GM18909 (cell line): Measurements from ENCODE around the gene SREK1.
A peak's percentile ranks its signal among the peaks of the same experiment; 100 is the strongest.
"Not testable (repeated sequence)": the region's sequence is repeated elsewhere in the genome, so short reads cannot be mapped to it uniquely, and the experiment has no call there.

ENCODE experiments used
- ATAC-seq: cut with Tn5 transposase; IDR thresholded peaks from one replicate; pipeline ENCODE4 v1.9.1; 2021; ENCODE audit warnings: mild to moderate bottlenecking; ENCODE audit not compliant: unreplicated experiment, poor library complexity

SREK1 gene, protein sequence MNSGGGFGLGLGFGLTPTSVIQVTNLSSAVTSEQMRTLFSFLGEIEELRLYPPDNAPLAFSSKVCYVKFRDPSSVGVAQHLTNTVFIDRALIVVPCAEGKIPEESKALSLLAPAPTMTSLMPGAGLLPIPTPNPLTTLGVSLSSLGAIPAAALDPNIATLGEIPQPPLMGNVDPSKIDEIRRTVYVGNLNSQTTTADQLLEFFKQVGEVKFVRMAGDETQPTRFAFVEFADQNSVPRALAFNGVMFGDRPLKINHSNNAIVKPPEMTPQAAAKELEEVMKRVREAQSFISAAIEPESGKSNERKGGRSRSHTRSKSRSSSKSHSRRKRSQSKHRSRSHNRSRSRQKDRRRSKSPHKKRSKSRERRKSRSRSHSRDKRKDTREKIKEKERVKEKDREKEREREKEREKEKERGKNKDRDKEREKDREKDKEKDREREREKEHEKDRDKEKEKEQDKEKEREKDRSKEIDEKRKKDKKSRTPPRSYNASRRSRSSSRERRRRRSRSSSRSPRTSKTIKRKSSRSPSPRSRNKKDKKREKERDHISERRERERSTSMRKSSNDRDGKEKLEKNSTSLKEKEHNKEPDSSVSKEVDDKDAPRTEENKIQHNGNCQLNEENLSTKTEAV

DNA sequence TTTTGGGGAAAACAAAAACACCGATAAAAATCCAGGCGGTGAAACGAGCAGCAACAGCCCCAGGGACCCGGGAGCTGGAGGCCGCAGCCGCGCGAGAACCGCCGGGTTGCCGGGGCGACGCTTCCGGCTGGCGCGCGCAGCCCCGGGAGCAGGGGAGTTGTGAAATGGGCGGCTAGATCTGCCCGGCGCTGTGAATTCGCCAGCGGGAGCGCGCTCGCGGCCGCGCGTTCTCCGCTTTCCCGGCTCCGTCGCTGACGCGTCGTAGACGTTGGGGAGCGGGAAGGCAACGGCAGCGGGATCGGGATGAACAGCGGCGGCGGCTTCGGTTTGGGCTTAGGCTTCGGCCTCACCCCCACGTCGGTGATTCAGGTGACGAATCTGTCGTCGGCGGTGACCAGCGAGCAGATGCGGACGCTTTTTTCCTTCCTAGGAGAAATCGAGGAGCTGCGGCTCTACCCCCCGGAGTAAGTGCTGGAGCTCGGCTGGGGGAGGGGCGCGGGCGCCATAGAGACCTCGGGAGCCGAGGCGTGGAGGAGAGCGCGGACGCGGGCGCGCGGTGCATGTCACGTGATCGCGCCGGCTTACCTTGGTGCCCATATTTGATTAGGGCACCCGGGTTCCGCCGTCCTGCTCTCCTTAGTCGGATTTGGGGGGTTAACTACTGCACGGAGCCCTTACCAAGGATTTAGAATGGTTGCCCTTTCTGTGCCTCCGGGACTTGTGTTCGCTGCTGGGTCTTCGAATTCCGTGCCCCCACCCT lies at the start of gene SREK1:
Gene SREK1, plus strand, starts transcription at position 227 of the 760 bp plus-strand sequence. Its CDS starts 77 bp downstream, at position 304.
- ATAC-seq: peak; percentile 90

DNA sequence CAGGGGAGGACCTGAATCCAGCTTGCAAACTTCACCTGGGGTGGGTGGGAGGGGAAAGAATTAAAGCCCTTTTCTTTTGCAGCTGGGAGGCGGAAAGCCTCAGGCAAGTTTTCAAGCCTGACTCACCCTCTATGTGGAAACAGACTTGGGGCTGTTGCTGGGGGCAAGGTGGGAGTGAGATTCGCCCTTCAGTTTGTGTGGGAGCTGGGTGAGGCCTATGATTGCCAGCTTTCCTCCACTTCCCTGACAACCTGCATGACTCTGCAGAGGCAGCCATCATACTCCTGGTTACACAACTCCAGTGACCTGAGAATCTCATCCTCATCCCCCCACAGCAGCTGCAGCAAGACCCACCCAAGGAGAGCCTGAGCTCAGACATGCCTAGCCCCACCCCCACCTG lies 43.2 kb upstream of the SREK1 start:
- no peak for ATAC-seq

DNA sequence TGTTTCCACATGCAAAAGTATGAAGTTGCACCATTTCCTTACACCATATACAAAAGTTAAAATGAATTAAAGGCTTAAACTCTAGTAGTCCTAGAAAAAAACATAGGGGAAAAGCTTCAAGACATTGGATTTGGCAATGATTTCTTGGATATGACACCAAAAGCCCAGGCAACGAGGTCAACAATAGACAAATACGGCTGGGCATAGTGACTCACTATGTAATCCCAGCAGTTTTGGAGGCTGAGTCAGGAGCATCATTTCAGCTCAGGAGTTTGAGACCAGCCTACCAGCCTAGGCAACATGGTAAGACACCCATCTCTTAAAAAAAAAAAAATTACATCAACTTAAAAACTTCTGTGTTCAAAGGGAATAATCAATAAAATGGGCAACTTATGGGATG lies 30.9 kb upstream of the SREK1 start:
- ATAC-seq: no peak

DNA sequence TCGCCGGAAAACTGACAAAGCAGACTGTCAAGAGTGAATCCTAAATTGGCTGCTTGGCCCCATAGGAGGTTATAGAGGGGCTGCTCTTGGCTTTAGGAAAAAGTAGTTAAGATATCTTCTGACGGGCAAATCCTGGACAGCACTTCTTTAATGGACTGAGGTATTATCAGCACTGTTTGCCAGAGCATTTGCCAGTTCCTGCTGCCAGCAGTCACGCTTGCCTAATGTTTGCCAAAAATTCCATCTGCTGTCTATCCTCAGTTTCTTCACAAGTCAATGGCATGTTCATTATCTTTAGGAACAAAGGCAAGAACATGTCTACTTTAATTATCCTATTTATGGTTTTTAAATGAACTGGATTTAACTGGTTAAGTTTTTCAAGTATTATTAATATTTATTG lies 25.8 kb upstream of the SREK1 start:
- ATAC-seq: no peak

DNA sequence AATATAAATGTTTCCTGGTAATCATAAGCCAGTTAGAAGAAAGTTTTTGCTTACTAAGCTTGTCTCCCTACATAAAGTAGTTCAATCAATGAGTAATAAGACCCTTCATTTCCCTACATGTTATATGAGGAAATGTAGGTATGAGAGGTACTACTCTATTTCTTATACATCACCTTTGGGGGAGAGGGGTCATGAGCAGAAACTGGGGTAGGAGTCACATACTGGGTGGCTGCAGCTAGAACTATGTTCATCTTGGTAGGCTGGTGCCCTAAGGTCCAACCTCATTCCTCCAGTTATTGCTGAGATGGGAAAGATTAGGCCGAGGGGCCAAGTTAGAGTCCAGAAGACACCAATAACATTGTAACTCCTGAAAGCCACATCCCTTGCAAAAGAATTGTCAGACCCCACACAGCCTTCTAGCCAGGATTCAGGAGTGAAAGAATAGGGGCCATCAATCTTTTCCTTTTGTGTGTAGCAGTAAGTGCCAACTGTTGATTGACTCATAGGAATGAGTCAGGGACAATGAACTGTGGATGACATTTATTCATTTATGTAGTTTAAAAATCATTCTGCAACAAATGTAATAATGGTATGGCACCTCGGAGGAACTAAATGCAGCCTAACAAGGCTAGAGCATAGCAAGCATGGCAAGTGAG lies 21.6 kb upstream of the SREK1 start:
- ATAC-seq: no peak

DNA sequence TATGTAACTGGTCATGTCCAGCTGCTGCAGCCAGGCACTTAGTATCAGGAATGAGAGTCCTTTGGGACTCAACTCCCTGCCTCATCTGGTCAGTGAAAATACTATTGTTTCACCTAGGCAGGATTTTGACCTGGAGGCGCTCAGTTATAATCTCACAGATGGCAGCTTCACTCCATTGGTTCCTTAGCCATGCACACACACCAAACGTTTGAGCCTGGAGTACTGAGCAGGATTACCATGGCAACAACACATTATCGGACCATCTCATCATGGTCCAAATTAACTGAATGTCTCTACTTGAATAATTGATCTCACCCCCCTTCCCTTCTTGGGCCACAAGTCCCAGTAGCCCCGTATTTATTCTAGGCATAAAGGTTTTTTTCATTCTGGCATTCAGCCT lies 15.0 kb upstream of the SREK1 start:
- ATAC-seq: no peak

DNA sequence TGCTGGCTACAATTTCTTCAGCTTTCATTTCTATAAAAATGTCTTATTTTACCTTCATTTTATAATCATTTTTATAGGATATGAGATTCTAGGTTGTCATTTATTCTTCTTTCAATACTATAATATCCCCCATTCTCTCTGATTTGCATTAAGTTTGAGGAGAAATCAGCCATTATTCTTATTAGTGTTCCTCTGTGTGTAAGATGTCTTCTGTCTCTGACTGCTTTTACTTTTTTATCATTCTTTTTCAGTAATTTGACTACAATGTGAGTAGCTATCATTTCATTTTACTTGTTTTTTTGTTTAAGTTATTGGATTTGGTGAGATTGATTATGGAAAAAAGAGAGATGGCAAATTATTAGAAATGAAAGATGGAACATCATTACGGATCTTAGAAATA lies 13.6 kb upstream of the SREK1 start:
- ATAC-seq: no peak

DNA sequence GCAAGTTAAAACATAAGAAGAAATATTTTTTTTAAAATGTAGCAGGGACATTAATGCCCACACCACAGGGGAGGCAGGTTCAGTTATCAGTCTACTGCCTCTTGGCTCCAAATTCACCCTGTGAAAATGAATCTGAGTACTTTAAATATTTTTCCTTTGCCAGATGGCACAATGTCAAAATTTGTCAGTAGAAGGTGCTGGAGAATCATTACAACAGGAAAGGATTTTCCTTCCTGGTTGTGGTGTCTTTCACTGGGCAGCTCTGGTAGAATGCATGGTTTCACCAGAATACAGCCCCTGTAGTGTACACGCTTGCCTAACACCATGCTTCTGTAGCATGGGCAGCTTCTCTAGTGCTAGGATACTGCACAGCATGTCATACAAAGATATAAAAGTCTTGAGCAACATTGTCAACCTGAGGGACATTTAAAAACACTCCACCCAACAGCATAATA lies 9.7 kb upstream of the SREK1 start:
- no peak for ATAC-seq

DNA sequence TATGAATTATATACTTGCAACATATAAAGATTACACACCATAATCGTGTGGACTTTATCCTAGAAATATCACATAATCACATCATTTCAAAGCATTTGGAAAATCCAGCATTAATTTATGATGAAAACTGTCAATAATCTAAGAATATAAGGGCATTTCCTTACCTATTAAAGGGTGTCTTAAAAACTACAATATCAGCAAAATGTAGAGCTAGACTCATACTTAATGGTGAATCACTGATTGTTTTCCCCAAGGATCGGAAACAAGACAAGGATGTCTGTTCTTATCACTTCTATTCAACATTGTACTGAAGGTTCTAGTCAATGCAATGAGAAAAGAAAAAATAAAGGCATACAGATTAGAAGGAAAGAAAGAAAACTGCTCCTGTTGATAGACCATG lies 8.0 kb upstream of the SREK1 start:
- ATAC-seq: no peak

DNA sequence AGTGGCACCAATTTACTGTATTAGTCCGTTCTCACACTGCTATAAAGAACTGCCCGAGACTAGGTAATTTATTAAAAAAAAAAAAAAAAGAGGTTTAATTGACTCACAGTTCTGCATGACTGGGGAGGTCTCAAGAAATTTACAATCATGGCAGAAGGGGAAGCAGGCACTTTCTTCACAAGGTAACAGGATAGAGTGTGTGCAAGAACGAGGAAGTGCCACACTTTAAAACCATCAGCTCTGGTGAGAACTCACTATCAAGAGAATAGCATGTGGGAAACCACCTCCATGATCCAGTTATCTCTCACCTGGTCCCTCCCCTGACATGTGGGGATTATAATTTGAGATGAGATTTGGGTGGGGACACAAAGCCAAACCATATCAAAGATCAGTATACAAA lies 7.2 kb upstream of the SREK1 start:
- not testable (repeated sequence) for ATAC-seq

DNA sequence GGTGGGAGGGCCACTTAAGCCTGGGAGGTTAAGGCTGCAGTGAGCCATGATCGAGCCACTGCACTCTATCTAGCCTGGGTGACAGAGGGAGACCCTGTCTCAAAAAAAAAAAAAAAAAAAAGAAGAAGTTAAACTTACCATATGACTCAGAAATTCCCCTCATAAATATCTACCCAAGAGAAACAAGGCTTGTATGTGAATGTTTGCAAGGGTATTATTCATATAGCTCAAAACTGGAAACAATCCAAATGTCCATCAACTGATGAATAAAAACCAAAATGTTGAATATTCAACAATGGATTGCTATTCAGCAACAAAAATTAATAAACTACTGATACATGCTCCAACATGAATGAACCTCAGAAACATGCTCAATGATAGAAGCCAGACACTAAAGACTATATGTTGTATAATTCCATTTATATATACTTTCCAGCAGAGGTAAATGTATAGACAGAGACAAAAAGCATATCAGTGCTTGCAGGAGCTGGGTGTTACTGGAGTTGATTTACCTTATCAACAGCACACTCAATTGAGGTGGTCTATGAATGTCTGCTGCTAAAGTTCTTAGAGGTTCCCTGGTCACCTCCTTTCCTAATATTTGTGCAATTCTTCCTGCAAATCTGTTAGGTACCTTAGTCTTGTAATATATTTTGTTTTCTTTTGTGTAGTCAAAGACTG lies 5.3 kb upstream of the SREK1 start:
- peak; percentile 38 for ATAC-seq

DNA sequence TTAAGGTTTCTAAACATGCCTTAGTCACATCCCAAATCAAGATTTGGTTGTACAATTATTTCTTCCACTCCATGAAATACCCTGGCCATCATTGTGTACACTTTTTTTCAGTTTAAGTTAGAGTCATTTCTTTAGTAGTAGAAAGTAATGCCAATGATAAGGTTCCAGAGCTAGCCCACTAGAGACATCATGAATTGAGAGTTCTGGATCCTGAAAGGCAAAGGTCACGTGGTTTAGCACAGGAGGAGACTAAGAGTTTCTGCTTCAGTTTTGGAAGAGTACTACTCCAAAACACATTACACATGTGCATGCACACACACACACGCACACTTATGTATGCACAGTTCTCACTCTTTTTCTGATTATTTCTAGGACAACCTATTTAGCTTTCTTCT lies 4.8 kb upstream of the SREK1 start:
- ATAC-seq: no peak

DNA sequence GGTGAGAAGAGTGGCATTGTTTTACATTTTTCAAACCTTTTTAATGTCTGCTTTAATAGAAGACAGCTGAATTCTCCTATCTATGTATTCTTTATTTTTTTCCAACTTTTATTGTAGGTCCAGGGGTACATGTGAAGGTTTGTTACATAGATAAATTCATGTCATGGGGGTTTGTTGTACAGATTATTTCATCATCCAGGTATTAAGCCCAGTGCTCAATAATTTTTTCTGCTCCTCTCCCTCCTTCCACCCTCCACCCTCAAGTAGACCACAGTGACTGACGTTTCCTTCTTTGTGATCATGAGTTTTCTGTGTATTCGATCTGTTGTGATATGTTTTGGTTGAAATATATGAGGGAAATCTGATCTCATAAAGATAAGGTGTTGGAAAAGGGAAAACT lies 1.7 kb upstream of the SREK1 start:
- ATAC-seq: no peak

DNA sequence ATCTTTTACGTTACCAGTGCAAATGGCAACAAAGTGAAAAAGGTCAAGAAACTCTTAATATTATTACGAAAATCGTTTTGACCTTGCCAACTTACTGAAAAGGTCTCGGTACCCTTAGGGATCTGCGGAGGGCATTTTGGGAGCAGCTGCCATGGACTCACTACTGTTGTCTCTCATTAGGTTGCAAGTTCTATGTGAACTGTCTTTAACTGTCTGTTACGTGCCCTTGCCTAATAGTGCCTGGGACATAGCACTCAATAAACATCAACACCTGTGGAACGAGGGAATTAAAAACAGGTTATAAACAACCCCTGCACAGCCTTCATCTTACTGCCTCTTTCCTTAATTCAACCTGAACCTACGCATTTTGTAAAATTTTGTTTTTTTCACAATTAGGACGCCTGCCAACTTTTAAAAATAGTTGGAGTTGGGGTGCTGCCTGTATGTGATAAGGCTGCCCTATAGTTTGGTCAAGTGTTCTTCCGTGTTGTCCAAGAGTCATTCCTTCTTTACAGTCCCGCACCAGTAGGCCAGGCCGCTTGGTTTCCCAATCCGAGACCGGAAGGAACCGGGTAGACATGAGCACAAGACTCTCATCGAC lies 527 bp upstream of the SREK1 start:
- peak; percentile 32 for ATAC-seq

DNA sequence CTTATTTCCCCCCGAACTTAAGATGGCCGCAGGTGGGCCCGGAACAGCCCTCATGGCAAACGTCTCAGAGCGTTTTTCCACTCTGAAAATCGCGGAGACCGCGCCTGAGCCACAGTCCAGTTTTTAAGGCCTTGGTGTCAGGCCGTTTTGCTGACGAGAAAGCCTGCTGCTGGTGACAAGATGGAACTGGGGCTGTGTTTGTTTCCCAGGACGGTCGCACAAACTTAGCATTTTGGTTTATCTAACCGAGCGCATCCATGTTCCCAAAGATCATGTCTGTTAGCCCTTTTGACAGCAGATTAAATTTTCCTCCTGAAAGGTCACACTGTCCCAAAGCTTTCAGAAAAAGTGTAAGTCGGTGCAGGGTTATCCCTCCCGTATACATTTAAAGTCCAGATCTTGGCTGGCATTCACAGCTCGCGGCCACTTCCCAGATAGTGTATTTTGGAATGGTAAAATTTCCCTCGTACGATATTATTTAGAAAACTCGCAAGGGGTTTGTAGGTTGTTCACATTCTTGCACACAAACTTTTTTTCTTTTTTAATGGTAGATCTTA lies 812 bp downstream of the SREK1 start:
- peak; percentile 56 for ATAC-seq

DNA sequence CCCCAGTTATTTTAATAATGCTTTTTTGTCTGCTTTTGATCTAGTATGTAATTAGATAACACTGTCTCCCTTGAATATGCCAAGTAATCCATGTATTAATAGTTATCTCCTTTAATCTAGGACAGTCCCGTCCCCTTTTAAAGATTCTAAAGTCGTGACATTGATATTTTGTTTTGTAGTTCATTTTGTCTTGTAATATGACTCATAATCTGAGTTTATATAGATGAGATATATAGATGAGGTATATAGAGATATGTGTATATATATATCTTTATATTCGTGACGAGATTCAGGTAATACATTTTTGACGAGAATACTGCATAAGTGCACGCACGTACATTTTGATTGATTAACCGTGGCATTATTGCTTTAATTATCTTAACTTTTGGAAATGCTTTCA lies 1.6 kb downstream of the SREK1 start:
- ATAC-seq: no peak

DNA sequence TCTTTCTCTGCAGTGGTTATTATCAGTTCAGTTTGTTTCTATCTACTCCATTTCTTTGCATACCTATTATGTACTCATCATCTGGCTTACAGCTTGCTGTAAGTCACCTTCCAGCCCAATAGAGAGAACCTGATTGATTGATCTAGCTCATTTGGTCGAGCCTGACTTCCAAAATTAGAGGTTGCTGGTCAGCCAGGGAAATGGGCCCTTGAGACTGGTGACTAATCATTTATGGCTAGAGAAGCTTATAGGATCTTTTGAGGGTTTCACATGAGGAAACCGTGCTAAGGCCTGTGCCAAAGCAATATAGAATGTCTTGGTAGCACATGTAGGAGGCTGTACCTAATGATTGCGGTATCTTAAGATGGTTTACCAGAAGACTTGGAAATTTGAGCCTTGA lies 5.8 kb downstream of the SREK1 start:
- ATAC-seq: no peak

DNA sequence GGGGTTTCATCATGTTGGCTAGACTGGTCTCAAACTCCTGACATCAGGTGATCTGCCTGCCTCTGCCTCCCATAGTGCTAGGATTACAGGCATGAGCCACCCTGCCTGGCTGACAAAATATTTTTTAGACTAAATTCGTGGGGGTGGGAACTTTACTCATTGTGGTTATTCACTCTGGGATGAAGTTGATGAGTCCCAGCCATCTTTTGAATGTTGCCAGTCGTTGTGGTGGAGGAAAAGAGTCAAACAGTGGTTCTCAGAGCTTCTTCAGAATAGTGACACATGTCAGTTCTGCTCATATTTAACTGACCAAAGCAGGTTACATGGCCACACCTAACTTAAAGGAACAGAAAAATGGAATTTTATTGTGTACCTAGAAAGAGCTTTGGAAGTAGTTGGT lies 6.9 kb downstream of the SREK1 start:
- no peak for ATAC-seq

DNA sequence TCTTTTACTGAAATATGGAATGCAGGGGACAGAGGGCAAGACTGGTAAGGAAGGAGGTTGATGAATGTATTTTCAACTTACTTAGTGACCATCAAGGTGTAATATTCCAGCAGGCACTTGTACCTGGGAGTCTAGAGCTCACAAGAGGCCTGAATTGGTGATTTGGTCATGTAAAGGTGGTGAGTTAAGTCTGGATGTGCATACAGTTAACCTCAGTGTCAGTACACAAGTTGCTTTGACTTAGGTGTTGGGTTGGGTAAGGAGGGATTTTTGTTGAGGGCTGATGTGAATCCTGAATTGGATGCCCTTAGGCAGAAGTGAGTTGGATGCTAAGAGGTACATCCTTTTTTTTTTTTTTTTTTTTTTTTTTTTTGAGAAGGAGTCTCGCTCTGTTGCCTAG lies 7.4 kb downstream of the SREK1 start:
- ATAC-seq: no peak
